ENCODE data around the gene DYNLRB2. TPM values are rescaled to one million over a fixed set of nuclear protein-coding genes. Genes with fewer than 3 reads are reported as not detected.

DYNLRB2 gene
- total RNA-seq, 2 experiments from 2014 or later, result not detected

GRCh38 chr16:80580109-80580832 lies 39.5 kb downstream of the DYNLRB2 start:
- no peak for DNase-seq (ENCODE audit: low spot score)
- Histone ChIP-seq H3K4me3 (ENCODE audit: low read depth, low read length, poor library complexity, severe bottlenecking) (no peak overlapping the region), H3K36me3 (ENCODE audit: insufficient read depth, low read length) (no peaks in the 10 kb centered on the region), H3K9me3 (ENCODE audit: low read length) (no peaks in the 10 kb centered on the region), H3K27ac (ENCODE audit: low read depth, low read length, poor library complexity, severe bottlenecking) (no peak overlapping the region), H3K79me2 (ENCODE audit: insufficient read depth, low read depth, low read length) (no peaks in the 10 kb centered on the region), H2AFZ (ENCODE audit: low read length) (no peak overlapping the region), H3K9me2 (ENCODE audit: insufficient read depth, low read length) (no peaks in the 10 kb centered on the region), H3K4me2 (ENCODE audit: low read length) (no peak overlapping the region), H3K4me1 (ENCODE audit: insufficient read depth, low read length, poor library complexity, severe bottlenecking) (no peaks in the 10 kb centered on the region), H4K20me1 (ENCODE audit: insufficient read depth, low read length) (no peaks in the 10 kb centered on the region)
- TF ChIP-seq EZH2phosphoT487 (IDR thresholded peaks at IDR 0.05; ENCODE audit: borderline replicate concordance, low read depth, low read length) (no peak), CTCF (conservative IDR thresholded peaks at IDR 0.05; ENCODE audit: low read length) (no peak)
- CTCF ChIA-PET (ENCODE audit: unreplicated experiment), result no interaction called here
- POLR2A ChIA-PET, result interaction anchor here (0.7 kb wide), 1 partner anchor 212 kb away, joined by 5 read pairs; no protein-coding TSS in a partner anchor
- intact Hi-C loops (cut with micrococcal nuclease; ENCODE audit: unreplicated experiment), result no loop called here
- BruUV-seq (replicated peaks), result no TSS peak

GRCh38 chr16:80583466-80583865 lies 42.7 kb downstream of the DYNLRB2 start:
- H3K4me1 ChIP-seq (ENCODE audit: insufficient read depth, low read length, poor library complexity, severe bottlenecking), result no peaks in the 10 kb centered on the region
- no peak for DNase-seq (ENCODE audit: low spot score)
- no peak overlapping the region for H3K4me2 ChIP-seq (ENCODE audit: low read length)
- ChIA-PET CTCF (ENCODE audit: unreplicated experiment) (no interaction called here), POLR2A (no interaction called here)
- no peaks in the 10 kb centered on the region for H3K9me2 ChIP-seq (ENCODE audit: insufficient read depth, low read length)
- H3K9me3 ChIP-seq (ENCODE audit: low read length), result no peaks in the 10 kb centered on the region
- no peaks in the 10 kb centered on the region for H3K36me3 ChIP-seq (ENCODE audit: insufficient read depth, low read length)
- no TSS peak for BruUV-seq (replicated peaks)
- H2AFZ ChIP-seq (ENCODE audit: low read length), result no peak overlapping the region
- no peaks in the 10 kb centered on the region for H3K79me2 ChIP-seq (ENCODE audit: insufficient read depth, low read depth, low read length)
- intact Hi-C loops (cut with micrococcal nuclease; ENCODE audit: unreplicated experiment), result no loop called here
- no peak overlapping the region for H3K4me3 ChIP-seq (ENCODE audit: low read depth, low read length, poor library complexity, severe bottlenecking)
- TF ChIP-seq EZH2phosphoT487 (IDR thresholded peaks at IDR 0.05; ENCODE audit: borderline replicate concordance, low read depth, low read length), result no peak
- no peak for TF ChIP-seq CTCF (conservative IDR thresholded peaks at IDR 0.05; ENCODE audit: low read length)
- H3K27ac ChIP-seq (ENCODE audit: low read depth, low read length, poor library complexity, severe bottlenecking), result no peak overlapping the region
- no peaks in the 10 kb centered on the region for H4K20me1 ChIP-seq (ENCODE audit: insufficient read depth, low read length)

GRCh38 chr16:80585764-80586163 lies 45.0 kb downstream of the DYNLRB2 start:
- POLR2A ChIA-PET, result no interaction called here
- Histone ChIP-seq H3K79me2 (ENCODE audit: insufficient read depth, low read depth, low read length) (no peaks in the 10 kb centered on the region), H3K36me3 (ENCODE audit: insufficient read depth, low read length) (no peaks in the 10 kb centered on the region), H3K4me2 (ENCODE audit: low read length) (no peak overlapping the region), H3K27ac (ENCODE audit: low read depth, low read length, poor library complexity, severe bottlenecking) (no peak overlapping the region), H4K20me1 (ENCODE audit: insufficient read depth, low read length) (no peaks in the 10 kb centered on the region), H3K9me2 (ENCODE audit: insufficient read depth, low read length) (no peaks in the 10 kb centered on the region), H3K4me1 (ENCODE audit: insufficient read depth, low read length, poor library complexity, severe bottlenecking) (no peaks in the 10 kb centered on the region), H2AFZ (ENCODE audit: low read length) (no peak overlapping the region), H3K9me3 (ENCODE audit: low read length) (no peaks in the 10 kb centered on the region), H3K4me3 (ENCODE audit: low read depth, low read length, poor library complexity, severe bottlenecking) (no peak overlapping the region)
- DNase-seq (ENCODE audit: low spot score), result no peak
- no TSS peak for BruUV-seq (replicated peaks)
- TF ChIP-seq EZH2phosphoT487 (IDR thresholded peaks at IDR 0.05; ENCODE audit: borderline replicate concordance, low read depth, low read length), result no peak
- no peak for TF ChIP-seq CTCF (conservative IDR thresholded peaks at IDR 0.05; ENCODE audit: low read length)
- intact Hi-C loops (cut with micrococcal nuclease; ENCODE audit: unreplicated experiment), result no loop called here
- CTCF ChIA-PET (ENCODE audit: unreplicated experiment), result no interaction called here

Measured in OCI-LY7 (cell line).